Liver (tissue), 3 donors: ENCODE measurements around the gene RARB.

Source experiments
- GABPA ChIP-seq, 2 donors: IDR thresholded peaks in 1 of 2; conservative IDR thresholded peaks in 1 of 2; 2 replicates each; pipeline ENCODE4 v1.6.1; 2016; ENCODE audit warnings: antibody characterized with exemption in 2 of 2, mild to moderate bottlenecking in 1 of 2, moderate library complexity in 1 of 2
- JUND ChIP-seq, 2 donors: IDR thresholded peaks; 2 replicates each; pipeline ENCODE4 v1.6.1; 2016; ENCODE audit warnings: antibody characterized with exemption in 2 of 2
- REST ChIP-seq: IDR thresholded peaks from 2 replicates; pipeline ENCODE4 v1.6.1; 2016; ENCODE audit warnings: antibody characterized with exemption, mild to moderate bottlenecking
- SP1 ChIP-seq: IDR thresholded peaks from 2 replicates; pipeline ENCODE4 v1.6.1; 2018; ENCODE audit warnings: antibody characterized with exemption, mild to moderate bottlenecking
- TAF1 ChIP-seq: conservative IDR thresholded peaks from 2 replicates; pipeline ENCODE4 v1.6.1; 2016; ENCODE audit warnings: antibody characterized with exemption, mild to moderate bottlenecking
- ZBTB33 ChIP-seq: IDR thresholded peaks from 2 replicates; pipeline ENCODE4 v1.6.1; 2016; ENCODE audit warnings: antibody characterized with exemption
- TF ChIP-seq, protein P1 (sequence below): IDR thresholded peaks from 2 replicates; pipeline ENCODE4 v1.6.1; 2016; ENCODE audit warnings: antibody characterized with exemption
- TF ChIP-seq, protein P2 (sequence below): IDR thresholded peaks from 2 replicates; pipeline ENCODE4 v1.6.1; 2016; ENCODE audit warnings: antibody characterized with exemption
- TF ChIP-seq, protein P3 (sequence below): fragments of 150-350 bp; IDR thresholded peaks from 2 replicates; pipeline ENCODE4 v1.5.1; 2017; ENCODE audit warnings: improper control_type of control experiment, low read depth, low read length; ENCODE audit not compliant: missing input control
- donor health status: healthy.
- donor health status: healthy.

- TF ChIP-seq, protein P1, sequence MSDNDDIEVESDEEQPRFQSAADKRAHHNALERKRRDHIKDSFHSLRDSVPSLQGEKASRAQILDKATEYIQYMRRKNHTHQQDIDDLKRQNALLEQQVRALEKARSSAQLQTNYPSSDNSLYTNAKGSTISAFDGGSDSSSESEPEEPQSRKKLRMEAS, result no peak
- TF ChIP-seq, protein P2, sequence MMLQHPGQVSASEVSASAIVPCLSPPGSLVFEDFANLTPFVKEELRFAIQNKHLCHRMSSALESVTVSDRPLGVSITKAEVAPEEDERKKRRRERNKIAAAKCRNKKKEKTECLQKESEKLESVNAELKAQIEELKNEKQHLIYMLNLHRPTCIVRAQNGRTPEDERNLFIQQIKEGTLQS, result no peak
- TF ChIP-seq, protein P3, sequence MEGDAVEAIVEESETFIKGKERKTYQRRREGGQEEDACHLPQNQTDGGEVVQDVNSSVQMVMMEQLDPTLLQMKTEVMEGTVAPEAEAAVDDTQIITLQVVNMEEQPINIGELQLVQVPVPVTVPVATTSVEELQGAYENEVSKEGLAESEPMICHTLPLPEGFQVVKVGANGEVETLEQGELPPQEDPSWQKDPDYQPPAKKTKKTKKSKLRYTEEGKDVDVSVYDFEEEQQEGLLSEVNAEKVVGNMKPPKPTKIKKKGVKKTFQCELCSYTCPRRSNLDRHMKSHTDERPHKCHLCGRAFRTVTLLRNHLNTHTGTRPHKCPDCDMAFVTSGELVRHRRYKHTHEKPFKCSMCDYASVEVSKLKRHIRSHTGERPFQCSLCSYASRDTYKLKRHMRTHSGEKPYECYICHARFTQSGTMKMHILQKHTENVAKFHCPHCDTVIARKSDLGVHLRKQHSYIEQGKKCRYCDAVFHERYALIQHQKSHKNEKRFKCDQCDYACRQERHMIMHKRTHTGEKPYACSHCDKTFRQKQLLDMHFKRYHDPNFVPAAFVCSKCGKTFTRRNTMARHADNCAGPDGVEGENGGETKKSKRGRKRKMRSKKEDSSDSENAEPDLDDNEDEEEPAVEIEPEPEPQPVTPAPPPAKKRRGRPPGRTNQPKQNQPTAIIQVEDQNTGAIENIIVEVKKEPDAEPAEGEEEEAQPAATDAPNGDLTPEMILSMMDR, result no peak
- TF ChIP-seq JUND (IDR thresholded peaks at IDR 0.05) (no peak), ZBTB33 (no peak), REST (no peak), SP1 (no peak), GABPA (IDR thresholded peaks at IDR 0.05 in 1 of 2, conservative IDR thresholded peaks at IDR 0.05 in 1 of 2) (no peak), TAF1 (no peak)
These were observed 42.1 kb upstream of the RARB start for GRCh38 chr3:25385807-25386460.
